NCI-H1930 (cell line): ENCODE results near the gene LRRC37B.
"Not testable (repeated sequence)": the region's sequence is repeated elsewhere in the genome, so short reads cannot be mapped to it uniquely, and the experiment has no call there.

Experiments
- DNase-seq, 2 experiments: peaks; one replicate each; lab custom pipeline; 2025; lab: John Stamatoyannopoulos, UW

The LRRC37B gene

GRCh38 chr17:32006957-32007462 is at the start of gene LRRC37B:
Gene LRRC37B, plus strand, starts transcription at chr17:32007383. Its CDS starts 14,010 bp downstream, at chr17:32021393.
- DNase-seq = peak; percentile 78 to 81

- DNase-seq = not testable (repeated sequence)
Measured at GRCh38 chr17:31964131-31964530, 43.1 kb upstream of the LRRC37B start.

GRCh38 chr17:31967648-31968047 is 39.5 kb upstream of the LRRC37B start:
- DNase-seq = no peak

- not testable (repeated sequence) for DNase-seq
Measured at GRCh38 chr17:31970416-31970815, 36.8 kb upstream of the LRRC37B start.

- not testable (repeated sequence) for DNase-seq
Measured at GRCh38 chr17:31974269-31975071, 32.7 kb upstream of the LRRC37B start.

- not testable (repeated sequence) for DNase-seq
Measured at GRCh38 chr17:31975391-31975790, 31.8 kb upstream of the LRRC37B start.

GRCh38 chr17:31991821-31992220 is 15.4 kb upstream of the LRRC37B start:
- not testable (repeated sequence) for DNase-seq

- no peak for DNase-seq
Measured at GRCh38 chr17:31997005-31997404, 10.2 kb upstream of the LRRC37B start.

- DNase-seq = peak in 1 of 2 experiments; percentile 13
Measured at GRCh38 chr17:32007463-32008298, 498 bp downstream of the LRRC37B start.

GRCh38 chr17:32009262-32009542 is 2.0 kb downstream of the LRRC37B start:
- DNase-seq = no peak

GRCh38 chr17:32010114-32010513 is 2.9 kb downstream of the LRRC37B start:
- no peak for DNase-seq

GRCh38 chr17:32015245-32016013 is 8.2 kb downstream of the LRRC37B start:
- DNase-seq = peak; percentile 79 to 86

GRCh38 chr17:32016231-32016630 is 9.0 kb downstream of the LRRC37B start:
- DNase-seq = no peak

- DNase-seq = no peak
Measured at GRCh38 chr17:32019228-32019627, 12.0 kb downstream of the LRRC37B start.

GRCh38 chr17:32020943-32021614 is 13.9 kb downstream of the LRRC37B start:
- DNase-seq = no peak

GRCh38 chr17:32021615-32021955 is 14.4 kb downstream of the LRRC37B start:
- no peak for DNase-seq

- not testable (repeated sequence) for DNase-seq
Measured at GRCh38 chr17:32022554-32022953, 15.4 kb downstream of the LRRC37B start.

- not testable (repeated sequence) for DNase-seq
Measured at GRCh38 chr17:32027271-32027670, 20.1 kb downstream of the LRRC37B start.

- no peak for DNase-seq
Measured at GRCh38 chr17:32033223-32033622, 26.0 kb downstream of the LRRC37B start.

- not testable (repeated sequence) for DNase-seq
Measured at GRCh38 chr17:32033812-32034211, 26.6 kb downstream of the LRRC37B start.

- not testable (repeated sequence) for DNase-seq
Measured at GRCh38 chr17:32040246-32040645, 33.1 kb downstream of the LRRC37B start.
